K562 (cell line): Measurements from ENCODE around the gene FCSK. TPM values are rescaled to one million over a fixed set of nuclear protein-coding genes. Genes with fewer than 3 reads are reported as not detected.

Experiments
- ARID1B ChIP-seq: fragments of 450-650 bp; IDR thresholded peaks from 2 replicates; pipeline ENCODE4 v1.6.1; 2016; ENCODE audit warnings: antibody characterized with exemption, mild to moderate bottlenecking, inconsistent platforms
- E2F1 ChIP-seq: sonication (generic); formaldehyde crosslinking; IDR thresholded peaks from 2 replicates; pipeline ENCODE4 v1.8.1; 2023; ENCODE audit warnings: mild to moderate bottlenecking, missing genetic modification reagents, moderate library complexity
- ELF2 ChIP-seq: fragments of 250-450 bp; sonication (Bioruptor Pico); IDR thresholded peaks from 2 replicates; pipeline ENCODE4 v1.5.0; 2021; ENCODE audit warnings: mild to moderate bottlenecking
- FOXJ2 ChIP-seq: fragments of 200-800 bp; sonication (Bioruptor generic); IDR thresholded peaks from 2 replicates; pipeline ENCODE4 v1.6.1; 2016; ENCODE audit warnings: missing genetic modification characterization, missing compliant biosample characterization
- GATAD2B ChIP-seq: fragments of 450-650 bp; IDR thresholded peaks from 2 replicates; pipeline ENCODE4 v1.6.1; 2017; ENCODE audit warnings: mild to moderate bottlenecking, borderline replicate concordance
- HDAC3 ChIP-seq: fragments of 450-650 bp; IDR thresholded peaks from 2 replicates; pipeline ENCODE4 v1.6.1; 2018; ENCODE audit warnings: borderline replicate concordance, mild to moderate bottlenecking, moderate library complexity; ENCODE audit not compliant: partially characterized antibody
- MEF2D ChIP-seq: conservative IDR thresholded peaks from 2 replicates; pipeline ENCODE4 v1.6.1; 2016; ENCODE audit warnings: low read depth, missing genetic modification characterization, missing compliant biosample characterization
- RAD51 ChIP-seq: fragments of 450-650 bp; IDR thresholded peaks from 2 replicates; pipeline ENCODE4 v1.7.1; 2016; ENCODE audit warnings: low read depth, mild to moderate bottlenecking, borderline replicate concordance
- SFPQ ChIP-seq: fragments of 200-400 bp; formaldehyde crosslinking; IDR thresholded peaks from 2 replicates; pipeline ENCODE4 v1.6.1; 2017; ENCODE audit warnings: mild to moderate bottlenecking, low read depth, low read length, moderate library complexity
- SMAD4 ChIP-seq: fragments of 250-450 bp; sonication (Bioruptor Pico); conservative IDR thresholded peaks from 2 replicates; pipeline ENCODE4 v1.8.0; 2021; ENCODE audit warnings: inconsistent platforms, mild to moderate bottlenecking, moderate library complexity
- SMARCA4 ChIP-seq: fragments of 450-650 bp; IDR thresholded peaks from 2 replicates; pipeline ENCODE4 v1.6.1; 2016
- SREBF1 ChIP-seq: fragments of 150-350 bp; IDR thresholded peaks from 2 replicates; pipeline ENCODE4 v1.6.1; 2014; ENCODE audit warnings: antibody characterized with exemption, low read depth, low read length, borderline replicate concordance
- SRSF1 ChIP-seq: fragments of 200-400 bp; formaldehyde crosslinking; IDR thresholded peaks from 2 replicates; pipeline ENCODE4 v1.6.1; 2017; ENCODE audit warnings: mild to moderate bottlenecking, low read depth, low read length, moderate library complexity
- ZBTB17 ChIP-seq: fragments of 450-650 bp; formaldehyde crosslinking; IDR thresholded peaks from 2 replicates; pipeline ENCODE4 v1.4.0; 2020; ENCODE audit warnings: mild to moderate bottlenecking
- ZC3H8 ChIP-seq: fragments of 450-650 bp; IDR thresholded peaks from 2 replicates; pipeline ENCODE4 v1.6.1; 2017
- ZNF644 ChIP-seq: fragments of 200-800 bp; sonication (Bioruptor generic); IDR thresholded peaks from 2 replicates; pipeline ENCODE4 v1.6.1; 2016; ENCODE audit warnings: low read depth, missing genetic modification characterization, missing compliant biosample characterization
- ZZZ3 ChIP-seq: fragments of 450-650 bp; IDR thresholded peaks from 2 replicates; pipeline ENCODE4 v1.6.1; 2016; ENCODE audit warnings: antibody characterized with exemption, mild to moderate bottlenecking, moderate library complexity
- polyA plus RNA-seq, 8 experiments: library from polyadenylated mRNA; depleted of rRNA in 4 of 8; stranded (reverse) in 5 of 8; unstranded in 3 of 8; fragments of >200 nt; fragmentation: Nextera tagmentation in 2 of 8; fragmentation: Illumina TruSeq in 1 of 8; extraction: Ambion mirVana in 2 of 8; extraction: Trizol in 1 of 8; gene quantifications; 2 replicates each; pipeline versions ENCODE4 v1.2.1 to v1.2.3, GENCODE V29; 2011 to 2014; ENCODE audit warnings: inconsistent platforms in 1 of 8, missing spikeins in 1 of 8
- total RNA-seq, 7 experiments: library from RNA; depleted of rRNA in 6 of 7; stranded (reverse); fragments of >200 nt in 6 of 7; fragmentation: Illumina TruSeq in 2 of 7; extraction: Trizol in 2 of 7; gene quantifications; 2 replicates each; pipeline versions ENCODE4 v1.2.1 to v1.2.3, GENCODE V29; 2011 to 2021; ENCODE audit warnings: low replicate concordance in 1 of 7
- TF ChIP-seq, protein P1 (sequence below): fragments of 250-450 bp; sonication (Bioruptor Pico); IDR thresholded peaks from 2 replicates; pipeline ENCODE4 v1.4.0; 2020; ENCODE audit warnings: mild to moderate bottlenecking, moderate library complexity
- TF ChIP-seq, protein P2 (sequence below): fragments of 450-650 bp; IDR thresholded peaks from 2 replicates; pipeline ENCODE4 v1.6.1; 2016; ENCODE audit warnings: low read depth, mild to moderate bottlenecking, moderate library complexity
- TF ChIP-seq, protein P3 (sequence below): IDR thresholded peaks from 3 replicates; pipeline ENCODE4 v1.6.1; 2011; ENCODE audit warnings: borderline replicate concordance, mild to moderate bottlenecking; ENCODE audit not compliant: insufficient read length, insufficient read depth

FCSK gene
- total and polyA plus RNA-seq, 9 of the 15 experiments (the other 6 are each of a cell fraction or from before 2014, with no cell fraction given): 0.92 to 18.6 (median 8.3) TPM

DNA sequence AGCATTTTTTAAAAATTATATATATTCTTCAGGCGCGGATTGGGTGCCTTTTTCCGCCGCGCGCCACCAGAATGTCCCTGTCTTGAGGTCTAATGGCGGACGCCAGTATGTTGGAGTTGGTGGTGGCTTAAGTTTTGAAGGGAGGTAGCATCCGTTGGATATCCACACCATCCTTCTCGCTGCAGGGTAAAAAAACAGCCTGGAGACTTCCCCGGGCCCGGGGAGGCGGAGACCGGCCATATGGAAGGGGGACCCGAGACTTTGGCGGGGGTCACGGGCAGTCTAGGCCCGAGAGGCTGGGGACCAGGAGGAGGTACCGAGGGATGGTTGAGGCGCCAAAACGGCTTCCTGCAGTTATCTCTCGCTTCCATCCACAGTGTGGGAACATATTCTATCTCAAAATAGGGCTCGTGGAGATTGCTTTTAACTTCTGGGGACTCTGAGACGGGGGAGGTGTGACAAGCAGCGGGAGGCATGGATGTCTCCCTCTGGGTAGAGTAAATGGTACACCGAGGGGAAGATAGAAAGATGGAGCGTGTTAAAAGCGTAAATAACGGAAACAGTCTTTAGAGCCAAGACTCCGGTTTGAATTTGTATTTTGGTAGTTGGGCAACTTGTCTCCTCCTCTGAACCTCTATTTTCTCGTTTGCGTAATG lies 69.5 kb downstream of the FCSK start, which contains the start of gene SF3B3 (continued):
- TF ChIP-seq ARID1B (no peak), ZBTB17 (CRISPR knock-in tag) (no peak), FOXJ2 (tag) (0 out of 2 replicates have a peak, but pooled peaks have one; percentile 28), SREBF1 (no peak), ZC3H8 (no peak), GATAD2B (no peak), SMAD4 (CRISPR knock-in tag) (0 out of 2 replicates have a peak, but pooled peaks have one; percentile 33), SMARCA4 (no peak), ELF2 (CRISPR knock-in tag) (no peak), MEF2D (tag) (no peak; the same call in 1 of the 2 replicates), ZNF644 (tag) (no peak; the same call in 1 of the 2 replicates), ZZZ3 (peak; percentile 98), HDAC3 (peak; percentile 52), SRSF1 (no peak), RAD51 (no peak), SFPQ (no peak), E2F1 (CRISPR knock-in tag) (no peak)
- TF ChIP-seq, protein P1, sequence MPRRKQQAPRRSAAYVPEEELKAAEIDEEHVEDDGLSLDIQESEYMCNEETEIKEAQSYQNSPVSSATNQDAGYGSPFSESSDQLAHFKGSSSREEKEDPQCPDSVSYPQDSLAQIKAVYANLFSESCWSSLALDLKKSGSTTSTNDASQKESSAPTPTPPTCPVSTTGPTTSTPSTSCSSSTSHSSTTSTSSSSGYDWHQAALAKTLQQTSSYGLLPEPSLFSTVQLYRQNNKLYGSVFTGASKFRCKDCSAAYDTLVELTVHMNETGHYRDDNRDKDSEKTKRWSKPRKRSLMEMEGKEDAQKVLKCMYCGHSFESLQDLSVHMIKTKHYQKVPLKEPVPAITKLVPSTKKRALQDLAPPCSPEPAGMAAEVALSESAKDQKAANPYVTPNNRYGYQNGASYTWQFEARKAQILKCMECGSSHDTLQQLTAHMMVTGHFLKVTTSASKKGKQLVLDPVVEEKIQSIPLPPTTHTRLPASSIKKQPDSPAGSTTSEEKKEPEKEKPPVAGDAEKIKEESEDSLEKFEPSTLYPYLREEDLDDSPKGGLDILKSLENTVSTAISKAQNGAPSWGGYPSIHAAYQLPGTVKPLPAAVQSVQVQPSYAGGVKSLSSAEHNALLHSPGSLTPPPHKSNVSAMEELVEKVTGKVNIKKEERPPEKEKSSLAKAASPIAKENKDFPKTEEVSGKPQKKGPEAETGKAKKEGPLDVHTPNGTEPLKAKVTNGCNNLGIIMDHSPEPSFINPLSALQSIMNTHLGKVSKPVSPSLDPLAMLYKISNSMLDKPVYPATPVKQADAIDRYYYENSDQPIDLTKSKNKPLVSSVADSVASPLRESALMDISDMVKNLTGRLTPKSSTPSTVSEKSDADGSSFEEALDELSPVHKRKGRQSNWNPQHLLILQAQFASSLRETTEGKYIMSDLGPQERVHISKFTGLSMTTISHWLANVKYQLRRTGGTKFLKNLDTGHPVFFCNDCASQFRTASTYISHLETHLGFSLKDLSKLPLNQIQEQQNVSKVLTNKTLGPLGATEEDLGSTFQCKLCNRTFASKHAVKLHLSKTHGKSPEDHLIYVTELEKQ: no peak
- TF ChIP-seq, protein P2, sequence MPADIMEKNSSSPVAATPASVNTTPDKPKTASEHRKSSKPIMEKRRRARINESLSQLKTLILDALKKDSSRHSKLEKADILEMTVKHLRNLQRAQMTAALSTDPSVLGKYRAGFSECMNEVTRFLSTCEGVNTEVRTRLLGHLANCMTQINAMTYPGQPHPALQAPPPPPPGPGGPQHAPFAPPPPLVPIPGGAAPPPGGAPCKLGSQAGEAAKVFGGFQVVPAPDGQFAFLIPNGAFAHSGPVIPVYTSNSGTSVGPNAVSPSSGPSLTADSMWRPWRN: 0 out of 2 replicates have a peak, but pooled peaks have one; percentile 28
- TF ChIP-seq, protein P3, sequence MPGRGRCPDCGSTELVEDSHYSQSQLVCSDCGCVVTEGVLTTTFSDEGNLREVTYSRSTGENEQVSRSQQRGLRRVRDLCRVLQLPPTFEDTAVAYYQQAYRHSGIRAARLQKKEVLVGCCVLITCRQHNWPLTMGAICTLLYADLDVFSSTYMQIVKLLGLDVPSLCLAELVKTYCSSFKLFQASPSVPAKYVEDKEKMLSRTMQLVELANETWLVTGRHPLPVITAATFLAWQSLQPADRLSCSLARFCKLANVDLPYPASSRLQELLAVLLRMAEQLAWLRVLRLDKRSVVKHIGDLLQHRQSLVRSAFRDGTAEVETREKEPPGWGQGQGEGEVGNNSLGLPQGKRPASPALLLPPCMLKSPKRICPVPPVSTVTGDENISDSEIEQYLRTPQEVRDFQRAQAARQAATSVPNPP: no peak
